WTC11 (cell line): ENCODE results near the gene TFAP2D. TPM values are rescaled to one million over a fixed set of nuclear protein-coding genes. Genes with fewer than 3 reads are reported as not detected.

Source experiments
- ATAC-seq: fragments of 200-7000 bp; cut with Tn5 transposase; 2 replicates; pipeline ENCODE4 v1.10.0; 2021; ENCODE audit warnings: mild to moderate bottlenecking, moderate library complexity
- CTCF ChIA-PET: fragments of 300-600 bp; sonication (Branson Sonifier 250); formaldehyde crosslinking; loops from one replicate; lab custom pipeline; 2021; ENCODE audit warnings: antibody characterized with exemption; lab: Charles Lee
- POLR2A ChIA-PET: fragments of 350-600 bp; sonication (Branson Sonifier 250); formaldehyde crosslinking; loops from one replicate; lab custom pipeline; 2021; ENCODE audit warnings: antibody characterized with exemption; lab: Charles Lee
- DNase-seq: peaks from one replicate; pipeline ENCODE4 v3.0.0; 2021; ENCODE audit warnings: low spot score
- H3K27ac Mint-ChIP-seq: 2 replicates; pipeline ENCODE4 v1.8.0; 2021; ENCODE audit warnings: mixed read lengths
- H3K27me3 Mint-ChIP-seq: 2 replicates; pipeline ENCODE4 v1.8.0; 2021; ENCODE audit warnings: low read depth, mild to moderate bottlenecking, moderate library complexity, mixed read lengths
- H3K36me3 Mint-ChIP-seq: 2 replicates; pipeline ENCODE4 v1.8.0; 2021; ENCODE audit warnings: mixed read lengths
- H3K4me1 Mint-ChIP-seq: 2 replicates; pipeline ENCODE4 v1.8.0; 2022; ENCODE audit warnings: mixed read lengths
- H3K4me3 Mint-ChIP-seq: 2 replicates; pipeline ENCODE4 v1.8.0; 2021; ENCODE audit warnings: mild to moderate bottlenecking, moderate library complexity, mixed read lengths
- H3K9me3 Mint-ChIP-seq: 2 replicates; pipeline ENCODE4 v1.8.0; 2021; ENCODE audit warnings: mixed read lengths
- ELF4 ChIP-seq: sonication (generic); formaldehyde crosslinking; IDR thresholded peaks from 2 replicates; pipeline ENCODE4 v1.8.1; 2022; ENCODE audit warnings: low read depth, mild to moderate bottlenecking, moderate library complexity, missing genetic modification reagents
- ESRRA ChIP-seq: sonication (generic); formaldehyde crosslinking; IDR thresholded peaks from 2 replicates; pipeline ENCODE4 v1.8.1; 2022; ENCODE audit warnings: mild to moderate bottlenecking, missing genetic modification reagents, borderline replicate concordance
- FOXK1 ChIP-seq: sonication (generic); formaldehyde crosslinking; IDR thresholded peaks from 2 replicates; pipeline ENCODE4 v1.8.0; 2022; ENCODE audit warnings: mild to moderate bottlenecking, moderate library complexity, missing genetic modification reagents
- FOXP1 ChIP-seq: sonication (generic); formaldehyde crosslinking; IDR thresholded peaks from 2 replicates; pipeline ENCODE4 v1.8.0; 2022; ENCODE audit warnings: missing genetic modification reagents, mild to moderate bottlenecking, moderate library complexity, borderline replicate concordance
- MAX ChIP-seq: sonication (generic); formaldehyde crosslinking; IDR thresholded peaks from 2 replicates; pipeline ENCODE4 v1.8.0; 2022; ENCODE audit warnings: mild to moderate bottlenecking, missing genetic modification reagents
- MYBL2 ChIP-seq: sonication (generic); formaldehyde crosslinking; IDR thresholded peaks from 2 replicates; pipeline ENCODE4 v1.8.1; 2023; ENCODE audit warnings: mild to moderate bottlenecking, moderate library complexity, missing genetic modification reagents
- SMAD3 ChIP-seq: sonication (generic); formaldehyde crosslinking; IDR thresholded peaks from 2 replicates; pipeline ENCODE4 v1.8.0; 2022; ENCODE audit warnings: missing genetic modification reagents, mild to moderate bottlenecking, borderline replicate concordance
- SP1 ChIP-seq: sonication (generic); formaldehyde crosslinking; conservative IDR thresholded peaks from 2 replicates; pipeline ENCODE4 v1.8.1; 2022; ENCODE audit warnings: missing genetic modification reagents
- TEAD1 ChIP-seq: sonication (generic); formaldehyde crosslinking; IDR thresholded peaks from 2 replicates; pipeline ENCODE4 v1.8.0; 2022; ENCODE audit warnings: mild to moderate bottlenecking, missing genetic modification reagents
- TP53 ChIP-seq: sonication (generic); formaldehyde crosslinking; IDR thresholded peaks from 2 replicates; pipeline ENCODE4 v1.8.1; 2023; ENCODE audit warnings: mild to moderate bottlenecking, missing genetic modification reagents
- ZNF219 ChIP-seq: sonication (generic); formaldehyde crosslinking; IDR thresholded peaks from 2 replicates; pipeline ENCODE4 v1.8.0; 2023; ENCODE audit warnings: missing genetic modification reagents, mild to moderate bottlenecking, borderline replicate concordance
- ZNF281 ChIP-seq: sonication (generic); formaldehyde crosslinking; IDR thresholded peaks from 2 replicates; pipeline ENCODE4 v1.8.0; 2023; ENCODE audit warnings: mild to moderate bottlenecking, missing genetic modification reagents
- ZNF396 ChIP-seq: fragments of 250-450 bp; sonication (Bioruptor Pico); IDR thresholded peaks from 2 replicates; pipeline ENCODE4 v1.8.0; 2021; ENCODE audit warnings: mild to moderate bottlenecking, moderate library complexity, borderline replicate concordance
- ZNF416 ChIP-seq: fragments of 250-450 bp; sonication (Bioruptor Pico); IDR thresholded peaks from 2 replicates; pipeline ENCODE4 v1.9.0; 2021; ENCODE audit warnings: mild to moderate bottlenecking, inconsistent platforms
- total RNA-seq: library from RNA; stranded (reverse); gene quantifications from 3 replicates; pipeline ENCODE4 v1.2.3, GENCODE V29; 2021
- TF ChIP-seq, protein P1 (sequence below): sonication (generic); formaldehyde crosslinking; IDR thresholded peaks from 2 replicates; pipeline ENCODE4 v1.8.0; 2023; ENCODE audit warnings: missing genetic modification reagents, mild to moderate bottlenecking, borderline replicate concordance
- TF ChIP-seq, protein P2 (sequence below): sonication (generic); formaldehyde crosslinking; IDR thresholded peaks from 2 replicates; pipeline ENCODE4 v1.8.1; 2023; ENCODE audit warnings: mild to moderate bottlenecking, missing genetic modification reagents, moderate library complexity
- TF ChIP-seq, protein P3 (sequence below): sonication (generic); formaldehyde crosslinking; IDR thresholded peaks from 2 replicates; pipeline ENCODE4 v1.8.0; 2022; ENCODE audit warnings: mild to moderate bottlenecking, missing genetic modification reagents

TFAP2D gene
- total RNA-seq, 1 experiment from 2014 or later: not detected

GRCh38 chr6:50699051-50699775 is 14.1 kb upstream of the TFAP2D start:
- peaks cover 79% of the 10 kb centered on the region for H3K27me3 Mint-ChIP-seq
- 0 out of 2 replicates have a peak, but pooled peaks have one; percentile 38 for TF ChIP-seq TP53 (CRISPR knock-in tag)
- no peak for TF ChIP-seq ZNF416 (CRISPR knock-in tag)
- TF ChIP-seq FOXK1 (CRISPR knock-in tag): 0 out of 2 replicates have a peak, but pooled peaks have one; percentile 30
- TF ChIP-seq MAX (CRISPR knock-in tag): peak; percentile 86
- TF ChIP-seq SMAD3 (CRISPR knock-in tag): no peak
- TF ChIP-seq, protein P1, sequence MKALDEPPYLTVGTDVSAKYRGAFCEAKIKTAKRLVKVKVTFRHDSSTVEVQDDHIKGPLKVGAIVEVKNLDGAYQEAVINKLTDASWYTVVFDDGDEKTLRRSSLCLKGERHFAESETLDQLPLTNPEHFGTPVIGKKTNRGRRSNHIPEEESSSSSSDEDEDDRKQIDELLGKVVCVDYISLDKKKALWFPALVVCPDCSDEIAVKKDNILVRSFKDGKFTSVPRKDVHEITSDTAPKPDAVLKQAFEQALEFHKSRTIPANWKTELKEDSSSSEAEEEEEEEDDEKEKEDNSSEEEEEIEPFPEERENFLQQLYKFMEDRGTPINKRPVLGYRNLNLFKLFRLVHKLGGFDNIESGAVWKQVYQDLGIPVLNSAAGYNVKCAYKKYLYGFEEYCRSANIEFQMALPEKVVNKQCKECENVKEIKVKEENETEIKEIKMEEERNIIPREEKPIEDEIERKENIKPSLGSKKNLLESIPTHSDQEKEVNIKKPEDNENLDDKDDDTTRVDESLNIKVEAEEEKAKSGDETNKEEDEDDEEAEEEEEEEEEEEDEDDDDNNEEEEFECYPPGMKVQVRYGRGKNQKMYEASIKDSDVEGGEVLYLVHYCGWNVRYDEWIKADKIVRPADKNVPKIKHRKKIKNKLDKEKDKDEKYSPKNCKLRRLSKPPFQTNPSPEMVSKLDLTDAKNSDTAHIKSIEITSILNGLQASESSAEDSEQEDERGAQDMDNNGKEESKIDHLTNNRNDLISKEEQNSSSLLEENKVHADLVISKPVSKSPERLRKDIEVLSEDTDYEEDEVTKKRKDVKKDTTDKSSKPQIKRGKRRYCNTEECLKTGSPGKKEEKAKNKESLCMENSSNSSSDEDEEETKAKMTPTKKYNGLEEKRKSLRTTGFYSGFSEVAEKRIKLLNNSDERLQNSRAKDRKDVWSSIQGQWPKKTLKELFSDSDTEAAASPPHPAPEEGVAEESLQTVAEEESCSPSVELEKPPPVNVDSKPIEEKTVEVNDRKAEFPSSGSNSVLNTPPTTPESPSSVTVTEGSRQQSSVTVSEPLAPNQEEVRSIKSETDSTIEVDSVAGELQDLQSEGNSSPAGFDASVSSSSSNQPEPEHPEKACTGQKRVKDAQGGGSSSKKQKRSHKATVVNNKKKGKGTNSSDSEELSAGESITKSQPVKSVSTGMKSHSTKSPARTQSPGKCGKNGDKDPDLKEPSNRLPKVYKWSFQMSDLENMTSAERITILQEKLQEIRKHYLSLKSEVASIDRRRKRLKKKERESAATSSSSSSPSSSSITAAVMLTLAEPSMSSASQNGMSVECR (CRISPR knock-in tag): 0 out of 2 replicates have a peak, but pooled peaks have one; percentile 22
- no peak for TF ChIP-seq ZNF219 (CRISPR knock-in tag)
- 0 out of 2 replicates have a peak, but pooled peaks have one; percentile 55 for TF ChIP-seq TEAD1
- TF ChIP-seq, protein P2, sequence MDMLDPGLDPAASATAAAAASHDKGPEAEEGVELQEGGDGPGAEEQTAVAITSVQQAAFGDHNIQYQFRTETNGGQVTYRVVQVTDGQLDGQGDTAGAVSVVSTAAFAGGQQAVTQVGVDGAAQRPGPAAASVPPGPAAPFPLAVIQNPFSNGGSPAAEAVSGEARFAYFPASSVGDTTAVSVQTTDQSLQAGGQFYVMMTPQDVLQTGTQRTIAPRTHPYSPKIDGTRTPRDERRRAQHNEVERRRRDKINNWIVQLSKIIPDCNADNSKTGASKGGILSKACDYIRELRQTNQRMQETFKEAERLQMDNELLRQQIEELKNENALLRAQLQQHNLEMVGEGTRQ (CRISPR knock-in tag): no peak
- TF ChIP-seq SP1 (CRISPR knock-in tag): no peak
- no peak for TF ChIP-seq ELF4 (CRISPR knock-in tag)
- TF ChIP-seq, protein P3, sequence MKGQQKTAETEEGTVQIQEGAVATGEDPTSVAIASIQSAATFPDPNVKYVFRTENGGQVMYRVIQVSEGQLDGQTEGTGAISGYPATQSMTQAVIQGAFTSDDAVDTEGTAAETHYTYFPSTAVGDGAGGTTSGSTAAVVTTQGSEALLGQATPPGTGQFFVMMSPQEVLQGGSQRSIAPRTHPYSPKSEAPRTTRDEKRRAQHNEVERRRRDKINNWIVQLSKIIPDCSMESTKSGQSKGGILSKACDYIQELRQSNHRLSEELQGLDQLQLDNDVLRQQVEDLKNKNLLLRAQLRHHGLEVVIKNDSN (CRISPR knock-in tag): peak; percentile 60; the same call in 1 of the 2 replicates
- TF ChIP-seq ESRRA (CRISPR knock-in tag): no peak
- TF ChIP-seq MYBL2 (CRISPR knock-in tag): no peak
- no peak for TF ChIP-seq FOXP1 (CRISPR knock-in tag)
- TF ChIP-seq ZNF281 (CRISPR knock-in tag): no peak
- no peak for TF ChIP-seq ZNF396 (CRISPR knock-in tag)
- ATAC-seq (peak; percentile 87), DNase-seq (peak; percentile 41)
- ChIA-PET CTCF (interaction anchor here (0.5 to 0.8 kb wide), 2 partner anchors 16 to 571 kb away, joined by 3 read pairs; no protein-coding TSS in a partner anchor), POLR2A (no interaction called here)
- H3K4me1 Mint-ChIP-seq: no peaks in the 10 kb centered on the region
- H3K9me3 Mint-ChIP-seq: no peaks in the 10 kb centered on the region
- no peak overlapping the region for H3K27ac Mint-ChIP-seq
- no peaks in the 10 kb centered on the region for H3K36me3 Mint-ChIP-seq
- H3K4me3 Mint-ChIP-seq: no peak overlapping the region
